ENCODE measurements around the gene EEPD1.

- TF ChIP-seq CTCF (IDR thresholded peaks at IDR 0.05; ENCODE audit: low read depth, low read length), result no peak
- TF ChIP-seq EZH2phosphoT487 (IDR thresholded peaks at IDR 0.05; ENCODE audit: low read depth), result no peak
These were observed 110.0 kb downstream of the EEPD1 start for GRCh38 chr7:36263095-36263484.

Data from OCI-LY3 (cell line).